PC-9 (cell line): ENCODE data around the gene RPS21. TPM values are rescaled to one million over a fixed set of nuclear protein-coding genes. Genes with fewer than 3 reads are reported as not detected.

Experiments used
- BruUV-seq: library from RNA; stranded (reverse); fragments of 400-500 nt; replicated peaks from 2 replicates; lab custom pipeline; 2021; lab: Mats Ljungman, UMichigan
- CTCF ChIA-PET: fragments of 300-600 bp; sonication (Branson Sonifier 250); formaldehyde crosslinking; loops from one replicate; lab custom pipeline; 2022; ENCODE audit warnings: antibody characterized with exemption; lab: Charles Lee
- POLR2A ChIA-PET: fragments of 300-600 bp; sonication (Branson Sonifier 250); formaldehyde crosslinking; loops from one replicate; lab custom pipeline; 2022; ENCODE audit warnings: antibody characterized with exemption; ENCODE audit not compliant: unreplicated experiment; lab: Charles Lee
- DNase-seq, 2 experiments: peaks; one replicate each; pipeline versions ENCODE4 v3.0.0 to v3.0.0-alpha.2; 2015 to 2022; ENCODE audit warnings: mixed read lengths in 1 of 2
- H2AFZ ChIP-seq: fragments of 200-600 bp; sonication (generic); 2 replicates; pipeline ENCODE4 v1.8.1; 2017; ENCODE audit warnings: antibody characterized with exemption
- H3F3A ChIP-seq: fragments of 200-600 bp; sonication (generic); 2 replicates; pipeline ENCODE4 v1.8.1; 2017; ENCODE audit warnings: antibody characterized with exemption, mild to moderate bottlenecking, low read depth; ENCODE audit not compliant: insufficient read depth
- H3K27ac ChIP-seq: fragments of 200-600 bp; sonication (generic); 2 replicates; pipeline ENCODE4 v1.6.1; 2016; ENCODE audit warnings: mixed run types
- H3K27me3 ChIP-seq: fragments of 200-600 bp; sonication (generic); 2 replicates; pipeline ENCODE4 v1.6.1; 2016; ENCODE audit warnings: low read depth, mixed run types; ENCODE audit not compliant: insufficient read depth
- H3K36me3 ChIP-seq: fragments of 200-600 bp; sonication (generic); 2 replicates; pipeline ENCODE4 v1.6.1; 2016; ENCODE audit warnings: low read depth, mixed run types
- H3K4me1 ChIP-seq: fragments of 200-600 bp; sonication (generic); replicated peaks from 2 replicates; pipeline ENCODE4 v1.6.1; 2016; ENCODE audit warnings: mixed run types; ENCODE audit not compliant: insufficient read depth
- H3K4me2 ChIP-seq: fragments of 200-600 bp; sonication (generic); 2 replicates; pipeline ENCODE4 v1.6.1; 2017; ENCODE audit warnings: mixed run types
- H3K4me3 ChIP-seq: fragments of 200-600 bp; sonication (generic); 2 replicates; pipeline ENCODE4 v1.6.1; 2016; ENCODE audit warnings: mixed run types
- H3K79me2 ChIP-seq: fragments of 200-600 bp; sonication (generic); 2 replicates; pipeline ENCODE4 v1.6.1; 2017; ENCODE audit warnings: low read depth, mixed run types
- H3K9me2 ChIP-seq: fragments of 200-600 bp; sonication (generic); 2 replicates; pipeline ENCODE4 v1.8.1; 2017; ENCODE audit warnings: mild to moderate bottlenecking; ENCODE audit not compliant: insufficient read depth
- H3K9me3 ChIP-seq: fragments of 200-600 bp; sonication (generic); 2 replicates; pipeline ENCODE4 v1.8.1; 2016; ENCODE audit warnings: low read depth; ENCODE audit not compliant: insufficient read depth
- H4K20me1 ChIP-seq: fragments of 200-600 bp; sonication (generic); 2 replicates; pipeline ENCODE4 v1.8.1; 2017; ENCODE audit not compliant: insufficient read depth
- EZH2 ChIP-seq: fragments of 200-600 bp; sonication (generic); IDR thresholded peaks from 2 replicates; pipeline ENCODE4 v1.8.0; 2017; ENCODE audit warnings: antibody characterized with exemption, low read depth
- intact Hi-C: fragments of 100-400 bp; cut with micrococcal nuclease; formaldehyde crosslinking; loops from one replicate; pipeline ENCODE4 v1.10.0; 2022; ENCODE audit not compliant: unreplicated experiment
- total RNA-seq: library from RNA; stranded (reverse); gene quantifications from 2 replicates; pipeline ENCODE4 v1.2.3, GENCODE V29; 2021
- TF ChIP-seq, protein P1 (sequence below): fragments of 200-600 bp; sonication (generic); conservative IDR thresholded peaks from 2 replicates; pipeline ENCODE4 v1.6.1; 2017; ENCODE audit warnings: mixed run types, antibody characterized with exemption, mild to moderate bottlenecking, moderate library complexity

The RPS21 gene
- total RNA-seq, 1 experiment from 2014 or later, result 2,275 TPM

DNA sequence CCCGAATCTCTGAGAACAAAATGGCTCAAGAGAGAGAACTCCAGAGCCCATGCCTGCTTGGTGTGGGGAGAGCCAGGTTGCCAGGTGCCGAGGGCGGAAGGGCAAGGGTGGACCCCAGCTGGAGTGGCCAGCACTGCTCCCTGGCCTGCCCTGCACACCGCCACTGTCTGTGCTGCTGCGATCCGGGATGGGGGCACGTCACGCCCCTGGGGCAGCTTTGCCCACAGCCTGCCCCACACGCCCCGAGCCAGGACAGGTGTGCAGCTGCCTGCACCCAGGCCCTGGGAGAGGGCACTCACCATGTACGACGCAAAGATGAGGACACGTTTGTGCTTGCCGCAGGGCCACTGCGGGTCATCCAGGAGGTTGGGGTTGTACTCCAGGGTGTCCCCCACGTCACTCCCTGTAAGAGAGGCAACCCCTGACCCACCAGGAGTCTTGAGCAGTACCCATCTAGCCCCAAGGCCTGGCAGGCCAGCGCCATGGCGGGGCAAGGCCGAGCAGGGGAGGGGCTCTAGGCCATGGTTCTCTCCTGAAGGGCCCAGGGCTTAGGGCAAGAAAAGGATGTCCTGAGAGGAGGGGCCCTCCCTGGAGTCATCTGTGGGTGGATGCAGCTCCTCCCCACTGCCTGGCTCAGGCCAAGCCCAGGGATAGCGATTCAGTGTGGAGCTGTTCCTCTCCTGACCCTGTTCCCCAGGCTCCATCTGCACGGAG lies 5.9 kb downstream of the RPS21 start:
- Histone ChIP-seq H3F3A (peaks cover 29% of the 10 kb centered on the region), H3K36me3 (peaks cover 20% of the 10 kb centered on the region), H3K27ac (no peak overlapping the region), H2AFZ (no peak overlapping the region), H3K4me3 (no peak overlapping the region), H3K9me3 (no peaks in the 10 kb centered on the region), H3K4me1 (peaks cover 13% of the 10 kb centered on the region), H4K20me1 (peaks cover 36% of the 10 kb centered on the region), H3K79me2 (peaks cover 18% of the 10 kb centered on the region), H3K4me2 (no peak overlapping the region), H3K27me3 (no peaks in the 10 kb centered on the region), H3K9me2 (no peaks in the 10 kb centered on the region)
- TF ChIP-seq, protein P1, sequence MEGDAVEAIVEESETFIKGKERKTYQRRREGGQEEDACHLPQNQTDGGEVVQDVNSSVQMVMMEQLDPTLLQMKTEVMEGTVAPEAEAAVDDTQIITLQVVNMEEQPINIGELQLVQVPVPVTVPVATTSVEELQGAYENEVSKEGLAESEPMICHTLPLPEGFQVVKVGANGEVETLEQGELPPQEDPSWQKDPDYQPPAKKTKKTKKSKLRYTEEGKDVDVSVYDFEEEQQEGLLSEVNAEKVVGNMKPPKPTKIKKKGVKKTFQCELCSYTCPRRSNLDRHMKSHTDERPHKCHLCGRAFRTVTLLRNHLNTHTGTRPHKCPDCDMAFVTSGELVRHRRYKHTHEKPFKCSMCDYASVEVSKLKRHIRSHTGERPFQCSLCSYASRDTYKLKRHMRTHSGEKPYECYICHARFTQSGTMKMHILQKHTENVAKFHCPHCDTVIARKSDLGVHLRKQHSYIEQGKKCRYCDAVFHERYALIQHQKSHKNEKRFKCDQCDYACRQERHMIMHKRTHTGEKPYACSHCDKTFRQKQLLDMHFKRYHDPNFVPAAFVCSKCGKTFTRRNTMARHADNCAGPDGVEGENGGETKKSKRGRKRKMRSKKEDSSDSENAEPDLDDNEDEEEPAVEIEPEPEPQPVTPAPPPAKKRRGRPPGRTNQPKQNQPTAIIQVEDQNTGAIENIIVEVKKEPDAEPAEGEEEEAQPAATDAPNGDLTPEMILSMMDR, result no peak
- TF ChIP-seq EZH2, result no peak
- intact Hi-C loops, result no loop called here
- DNase-seq, result no peak
- CTCF ChIA-PET, result no interaction called here
- BruUV-seq, result no TSS peak
- POLR2A ChIA-PET, result no interaction called here

DNA sequence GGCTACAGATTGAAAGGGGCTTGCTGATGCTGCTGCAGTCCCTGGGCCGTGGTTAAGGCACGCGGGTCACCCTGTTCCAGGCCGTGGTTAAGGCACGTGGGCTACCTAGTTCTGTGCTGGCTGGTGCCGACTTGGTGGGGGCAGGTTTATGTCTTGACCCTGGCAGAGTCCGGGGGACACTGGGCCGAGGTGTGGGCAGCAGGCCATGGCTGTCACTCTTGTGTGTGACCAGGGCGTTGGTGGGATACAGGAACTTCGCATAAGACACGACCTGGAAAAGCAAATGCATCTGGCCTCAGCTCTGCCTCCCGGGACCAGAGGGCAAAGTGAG lies 6.4 kb downstream of the RPS21 start:
- POLR2A ChIA-PET, result no interaction called here
- Histone ChIP-seq H3F3A (peaks cover 25% of the 10 kb centered on the region), H3K4me3 (no peak overlapping the region), H3K9me2 (no peaks in the 10 kb centered on the region), H3K27ac (no peak overlapping the region), H3K4me1 (peaks cover 8% of the 10 kb centered on the region), H2AFZ (no peak overlapping the region), H3K36me3 (peaks cover 15% of the 10 kb centered on the region), H4K20me1 (peaks cover 31% of the 10 kb centered on the region), H3K9me3 (no peaks in the 10 kb centered on the region), H3K27me3 (no peaks in the 10 kb centered on the region), H3K79me2 (peaks cover 12% of the 10 kb centered on the region), H3K4me2 (no peak overlapping the region)
- CTCF ChIA-PET, result no interaction called here
- intact Hi-C loops, result no loop called here
- no peak for DNase-seq
- BruUV-seq, result no TSS peak
- TF ChIP-seq EZH2, result no peak
- TF ChIP-seq, protein P1, result no peak

DNA sequence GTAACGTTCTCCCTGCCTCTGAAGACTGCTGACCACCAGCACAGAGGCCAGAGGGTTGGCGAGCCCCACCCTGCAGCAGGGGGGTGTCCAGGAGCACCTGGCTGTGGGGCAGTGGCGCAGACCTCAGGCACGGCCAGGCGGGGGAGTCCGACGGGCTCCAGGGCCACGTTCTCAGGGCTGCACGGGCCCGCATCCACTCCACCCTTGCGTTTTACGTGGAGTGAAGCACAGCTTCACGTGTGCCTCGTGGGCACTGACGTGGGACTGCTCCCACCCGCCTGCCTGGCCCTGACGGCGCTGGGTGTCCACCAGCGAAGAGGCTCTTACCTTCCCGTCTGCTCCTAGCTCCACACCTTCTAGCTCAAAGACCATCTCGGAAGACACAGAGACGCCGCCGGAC lies 6.9 kb downstream of the RPS21 start:
- Histone ChIP-seq H3K36me3 (peaks cover 10% of the 10 kb centered on the region), H3F3A (peaks cover 20% of the 10 kb centered on the region), H2AFZ (no peak overlapping the region), H3K9me3 (no peaks in the 10 kb centered on the region), H3K4me3 (no peak overlapping the region), H3K4me1 (0 out of 2 replicates have a peak, but pooled peaks cover 3% of the 10 kb centered on the region), H3K9me2 (no peaks in the 10 kb centered on the region), H4K20me1 (peaks cover 25% of the 10 kb centered on the region), H3K4me2 (no peak overlapping the region), H3K79me2 (peaks cover 7% of the 10 kb centered on the region), H3K27me3 (no peaks in the 10 kb centered on the region), H3K27ac (no peak overlapping the region)
- DNase-seq, result no peak
- intact Hi-C loops, result no loop called here
- TF ChIP-seq, protein P1, result no peak
- no peak for TF ChIP-seq EZH2
- no TSS peak for BruUV-seq
- ChIA-PET CTCF (no interaction called here), POLR2A (no interaction called here)
